Nephron progenitor cell (in vitro differentiated cells): ENCODE measurements around the gene MYLK4.

Experiments used
- DNase-seq: peaks from one replicate; pipeline ENCODE4 v3.0.0; 2021
- H3K27ac Mint-ChIP-seq: 2 replicates; pipeline ENCODE4 v1.8.0; 2021; ENCODE audit warnings: mild to moderate bottlenecking, moderate library complexity, mixed read lengths
- H3K27me3 Mint-ChIP-seq: 2 replicates; pipeline ENCODE4 v1.8.0; 2021; ENCODE audit warnings: mild to moderate bottlenecking, low read depth, mixed read lengths; ENCODE audit not compliant: poor library complexity
- H3K36me3 Mint-ChIP-seq: 2 replicates; pipeline ENCODE4 v1.8.0; 2021; ENCODE audit warnings: low read depth, mixed read lengths
- H3K4me1 Mint-ChIP-seq: 2 replicates; pipeline ENCODE4 v1.8.0; 2021; ENCODE audit warnings: mixed read lengths
- H3K4me3 Mint-ChIP-seq: 2 replicates; pipeline ENCODE4 v1.8.0; 2021; ENCODE audit warnings: mild to moderate bottlenecking, moderate library complexity, mixed read lengths
- H3K9me3 Mint-ChIP-seq: 2 replicates; pipeline ENCODE4 v1.8.0; 2021; ENCODE audit warnings: mild to moderate bottlenecking, moderate library complexity, mixed read lengths
- TF ChIP-seq, protein P1 (sequence below): fragments of 200-600 bp; sonication (generic); IDR thresholded peaks from 2 replicates; pipeline ENCODE4 v1.5.0; 2021; ENCODE audit warnings: antibody characterized with exemption

MYLK4 gene

DNA sequence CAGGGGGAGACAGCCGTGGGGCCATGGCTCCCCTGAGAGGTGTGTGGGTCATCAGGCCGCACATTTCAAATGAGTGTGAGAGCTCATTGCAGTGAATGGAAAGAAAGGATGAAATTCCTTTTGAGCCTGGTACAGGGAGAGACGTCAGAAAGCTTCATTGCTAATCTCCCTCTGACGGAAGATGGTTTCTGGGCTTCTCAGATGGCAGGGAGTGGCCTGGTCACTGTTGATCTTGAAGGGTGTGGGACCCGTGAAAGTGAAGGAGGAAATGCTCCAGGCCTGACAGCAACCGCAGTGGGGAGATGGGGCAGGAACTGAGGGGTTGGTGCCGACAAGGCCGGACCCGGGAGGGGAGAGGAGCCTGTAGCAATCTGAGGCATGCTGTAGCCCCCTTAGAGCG lies 127.4 kb downstream of the MYLK4 start:
- Mint-ChIP-seq H3K4me3 (no peak overlapping the region), H3K27me3 (peaks cover 5% of the 10 kb centered on the region), H3K4me1 (peaks cover 45% of the 10 kb centered on the region), H3K9me3 (no peaks in the 10 kb centered on the region), H3K27ac (peak overlapping the region; percentile 68), H3K36me3 (peaks cover 1% of the 10 kb centered on the region)
- DNase-seq: no peak
- TF ChIP-seq, protein P1, sequence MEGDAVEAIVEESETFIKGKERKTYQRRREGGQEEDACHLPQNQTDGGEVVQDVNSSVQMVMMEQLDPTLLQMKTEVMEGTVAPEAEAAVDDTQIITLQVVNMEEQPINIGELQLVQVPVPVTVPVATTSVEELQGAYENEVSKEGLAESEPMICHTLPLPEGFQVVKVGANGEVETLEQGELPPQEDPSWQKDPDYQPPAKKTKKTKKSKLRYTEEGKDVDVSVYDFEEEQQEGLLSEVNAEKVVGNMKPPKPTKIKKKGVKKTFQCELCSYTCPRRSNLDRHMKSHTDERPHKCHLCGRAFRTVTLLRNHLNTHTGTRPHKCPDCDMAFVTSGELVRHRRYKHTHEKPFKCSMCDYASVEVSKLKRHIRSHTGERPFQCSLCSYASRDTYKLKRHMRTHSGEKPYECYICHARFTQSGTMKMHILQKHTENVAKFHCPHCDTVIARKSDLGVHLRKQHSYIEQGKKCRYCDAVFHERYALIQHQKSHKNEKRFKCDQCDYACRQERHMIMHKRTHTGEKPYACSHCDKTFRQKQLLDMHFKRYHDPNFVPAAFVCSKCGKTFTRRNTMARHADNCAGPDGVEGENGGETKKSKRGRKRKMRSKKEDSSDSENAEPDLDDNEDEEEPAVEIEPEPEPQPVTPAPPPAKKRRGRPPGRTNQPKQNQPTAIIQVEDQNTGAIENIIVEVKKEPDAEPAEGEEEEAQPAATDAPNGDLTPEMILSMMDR: no peak

DNA sequence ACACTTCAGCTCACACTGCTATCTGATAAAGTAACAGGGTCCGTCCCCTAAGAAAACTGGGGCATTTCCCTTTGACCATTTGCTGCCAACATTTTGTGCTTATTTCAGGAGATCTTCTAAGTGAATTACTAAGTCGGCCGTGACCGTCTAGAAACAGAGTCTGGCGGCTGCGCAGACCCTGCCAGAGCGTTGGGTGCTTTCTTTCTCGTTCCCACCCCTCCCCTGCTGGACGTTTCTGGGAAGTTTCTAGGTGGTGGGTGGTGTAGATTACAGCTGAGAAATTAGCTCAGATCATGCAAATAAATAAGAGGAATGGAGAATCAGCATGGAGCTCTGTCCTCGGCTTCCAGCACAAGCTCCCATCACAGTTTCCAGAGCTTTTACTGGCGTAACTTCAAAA lies 128.1 kb downstream of the MYLK4 start:
- H3K27ac Mint-ChIP-seq: no peak overlapping the region
- TF ChIP-seq, protein P1: no peak
- DNase-seq: no peak
- peaks cover 5% of the 10 kb centered on the region for H3K27me3 Mint-ChIP-seq
- H3K9me3 Mint-ChIP-seq: no peaks in the 10 kb centered on the region
- H3K4me3 Mint-ChIP-seq: no peak overlapping the region
- H3K4me1 Mint-ChIP-seq: peaks cover 45% of the 10 kb centered on the region
- no peaks in the 10 kb centered on the region for H3K36me3 Mint-ChIP-seq

DNA sequence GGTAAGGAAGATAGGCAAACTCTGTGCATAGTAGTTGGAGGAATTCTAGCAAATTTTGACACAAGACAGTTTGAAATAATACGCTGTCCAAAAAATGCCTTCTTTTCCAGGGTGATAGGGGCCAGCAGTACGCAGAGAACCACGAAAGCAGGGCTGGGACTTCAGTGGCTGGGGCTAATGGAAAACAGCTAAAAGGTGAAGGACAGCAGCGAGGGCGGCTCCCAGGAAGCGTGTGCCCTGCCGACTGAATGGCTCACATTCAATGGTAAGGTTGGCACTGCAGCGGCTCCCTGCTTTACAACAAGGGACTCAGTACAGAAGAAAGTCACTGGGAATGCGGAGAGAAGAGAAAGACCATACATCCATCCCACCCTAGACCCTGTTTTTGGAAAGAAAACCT lies 131.1 kb downstream of the MYLK4 start:
- DNase-seq: no peak
- Mint-ChIP-seq H3K36me3 (no peaks in the 10 kb centered on the region), H3K4me3 (no peak overlapping the region), H3K27me3 (peaks cover 6% of the 10 kb centered on the region), H3K9me3 (no peaks in the 10 kb centered on the region), H3K27ac (no peak overlapping the region), H3K4me1 (peaks cover 27% of the 10 kb centered on the region)
- TF ChIP-seq, protein P1: no peak

DNA sequence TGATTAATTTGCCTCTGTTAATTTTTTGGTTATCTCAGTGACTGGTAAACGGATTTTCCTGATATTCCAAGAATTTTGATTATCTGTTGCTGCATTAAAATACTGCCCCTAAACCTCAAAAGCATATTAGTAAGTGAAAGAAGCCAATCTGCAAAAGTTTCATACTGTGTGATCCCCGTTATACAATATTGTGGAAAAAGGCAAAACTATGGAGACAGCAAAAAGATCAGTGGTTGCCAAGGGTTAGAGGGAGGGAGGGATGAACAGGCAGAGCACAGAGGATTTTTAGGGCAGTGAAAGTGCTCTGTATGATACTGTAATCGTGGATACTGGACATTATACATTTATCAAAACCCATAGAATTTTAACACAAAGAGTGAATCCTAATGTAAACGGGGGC lies 133.0 kb downstream of the MYLK4 start:
- H3K4me3 Mint-ChIP-seq: no peak overlapping the region
- peaks cover 7% of the 10 kb centered on the region for H3K9me3 Mint-ChIP-seq
- no peak for DNase-seq
- H3K4me1 Mint-ChIP-seq: peaks cover 8% of the 10 kb centered on the region
- H3K36me3 Mint-ChIP-seq: no peaks in the 10 kb centered on the region
- peaks cover 6% of the 10 kb centered on the region for H3K27me3 Mint-ChIP-seq
- no peak overlapping the region for H3K27ac Mint-ChIP-seq
- TF ChIP-seq, protein P1: no peak

DNA sequence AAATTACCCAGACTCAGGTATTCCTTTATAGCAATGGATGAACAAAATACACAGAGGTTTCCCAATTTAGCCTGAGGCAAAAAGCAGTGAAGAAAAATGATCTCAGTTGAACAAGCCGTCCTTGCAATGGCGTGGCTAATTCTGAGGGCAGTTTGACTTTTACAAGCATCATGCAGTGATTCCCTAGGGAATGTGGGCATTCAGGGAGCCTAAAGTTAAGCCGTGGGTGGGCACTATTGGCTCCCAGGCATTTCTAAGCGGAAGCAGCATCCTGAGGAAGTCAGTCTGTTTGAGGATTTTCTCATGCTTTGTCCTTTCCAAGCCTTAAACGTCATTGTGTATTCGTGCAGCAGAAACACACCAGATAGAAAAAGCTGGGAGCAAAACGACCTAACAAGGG lies 133.9 kb downstream of the MYLK4 start:
- no peaks in the 10 kb centered on the region for H3K4me1 Mint-ChIP-seq
- H3K36me3 Mint-ChIP-seq: no peaks in the 10 kb centered on the region
- no peak overlapping the region for H3K27ac Mint-ChIP-seq
- DNase-seq: no peak
- no peak overlapping the region for H3K4me3 Mint-ChIP-seq
- H3K27me3 Mint-ChIP-seq: peaks cover 6% of the 10 kb centered on the region
- TF ChIP-seq, protein P1: no peak
- peaks cover 7% of the 10 kb centered on the region for H3K9me3 Mint-ChIP-seq

DNA sequence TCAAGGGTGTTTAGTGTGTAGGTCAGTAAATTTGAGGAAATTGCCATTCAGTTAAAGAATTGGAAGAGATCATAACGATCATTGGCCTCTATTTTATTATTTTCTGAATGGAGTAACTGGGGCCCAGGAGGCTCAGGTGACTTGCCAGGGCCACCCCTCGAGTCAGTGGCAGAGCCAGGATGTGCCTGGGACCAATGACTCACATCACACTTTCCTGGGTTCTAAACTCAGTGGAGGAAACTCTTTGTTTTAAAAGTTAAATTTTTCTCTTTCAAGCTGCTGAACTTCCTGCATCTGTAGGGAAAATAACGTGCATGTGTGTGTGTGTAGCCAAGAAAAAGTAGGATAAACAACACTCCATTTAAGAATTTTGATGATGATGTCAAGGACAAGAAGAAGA lies 135.5 kb downstream of the MYLK4 start:
- TF ChIP-seq, protein P1: no peak
- Mint-ChIP-seq H3K27me3 (peaks cover 7% of the 10 kb centered on the region), H3K36me3 (no peaks in the 10 kb centered on the region), H3K9me3 (peaks cover 12% of the 10 kb centered on the region), H3K4me3 (no peak overlapping the region), H3K4me1 (no peaks in the 10 kb centered on the region), H3K27ac (no peak overlapping the region)
- no peak for DNase-seq
